RPMI8226 (cell line): ENCODE measurements around the gene CDKN3.
A peak's percentile ranks its signal among the peaks of the same experiment; 100 is the strongest.

Source experiments
- DNase-seq: peaks from one replicate; pipeline ENCODE4 v3.0.0-alpha.2; 2015

CDKN3 gene

DNA sequence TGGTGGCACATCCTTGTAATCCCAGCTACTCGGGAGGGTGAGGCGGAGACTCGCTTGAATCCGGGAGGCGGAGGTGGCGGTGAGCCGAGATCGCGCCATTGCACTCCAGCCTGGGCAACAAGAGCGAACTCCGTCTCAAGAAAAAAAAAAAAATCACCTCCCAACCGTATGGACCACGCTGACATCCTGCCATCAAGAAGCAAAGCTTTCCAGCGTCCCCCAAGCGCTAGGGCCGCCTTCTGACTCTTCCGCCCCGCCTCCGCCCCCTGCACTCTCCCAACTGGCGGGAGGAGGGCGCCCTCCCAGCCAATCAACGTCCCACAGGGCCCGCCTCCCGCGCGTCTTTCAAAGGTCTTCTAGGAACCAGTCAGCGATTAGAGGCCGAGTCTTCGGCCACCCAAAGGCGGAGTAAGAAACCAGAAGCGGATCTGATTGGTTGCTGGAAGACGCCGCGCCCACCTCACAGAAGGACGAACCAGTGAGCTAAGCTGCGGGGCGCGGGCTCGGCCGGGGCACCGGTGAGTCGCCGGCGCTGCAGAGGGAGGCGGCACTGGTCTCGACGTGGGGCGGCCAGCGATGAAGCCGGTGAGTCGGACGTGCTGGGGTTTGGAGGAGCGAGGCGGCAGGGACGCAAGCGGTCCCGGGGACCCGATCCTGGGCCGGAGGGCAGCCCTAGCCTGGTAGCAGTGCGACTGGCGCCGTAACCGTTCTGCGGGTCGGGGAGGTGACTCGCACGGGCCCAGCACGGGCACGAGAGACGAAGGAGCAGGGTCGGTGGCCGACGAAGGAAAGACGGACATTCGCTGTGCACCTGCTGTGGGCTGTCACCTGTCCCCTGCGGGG lies at the start of gene CDKN3:
Gene CDKN3 (plus strand): TSS at position 515 of the 843 bp plus-strand sequence. CDS start 62 bp downstream, at position 577.
- peak; percentile 95 for DNase-seq

DNA sequence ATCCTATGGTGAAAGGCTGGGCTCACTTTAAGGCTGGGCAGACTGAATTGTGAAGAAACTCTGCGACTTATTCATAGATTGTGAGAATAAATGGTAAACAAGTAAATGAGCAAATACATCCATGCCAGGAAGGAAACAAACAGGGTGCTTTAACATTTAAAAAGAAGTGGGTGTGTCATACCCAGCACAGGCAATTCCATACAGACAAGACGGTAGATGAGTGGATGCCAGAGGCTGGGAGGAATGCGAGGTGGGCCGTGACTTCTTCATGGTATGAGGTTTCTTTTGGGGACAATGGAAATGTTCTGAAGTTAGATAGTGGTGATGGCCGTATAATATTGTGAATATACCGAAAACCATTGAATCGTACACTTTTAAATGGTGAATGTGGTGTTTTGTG lies 49.8 kb upstream of the CDKN3 start:
- DNase-seq = no peak

DNA sequence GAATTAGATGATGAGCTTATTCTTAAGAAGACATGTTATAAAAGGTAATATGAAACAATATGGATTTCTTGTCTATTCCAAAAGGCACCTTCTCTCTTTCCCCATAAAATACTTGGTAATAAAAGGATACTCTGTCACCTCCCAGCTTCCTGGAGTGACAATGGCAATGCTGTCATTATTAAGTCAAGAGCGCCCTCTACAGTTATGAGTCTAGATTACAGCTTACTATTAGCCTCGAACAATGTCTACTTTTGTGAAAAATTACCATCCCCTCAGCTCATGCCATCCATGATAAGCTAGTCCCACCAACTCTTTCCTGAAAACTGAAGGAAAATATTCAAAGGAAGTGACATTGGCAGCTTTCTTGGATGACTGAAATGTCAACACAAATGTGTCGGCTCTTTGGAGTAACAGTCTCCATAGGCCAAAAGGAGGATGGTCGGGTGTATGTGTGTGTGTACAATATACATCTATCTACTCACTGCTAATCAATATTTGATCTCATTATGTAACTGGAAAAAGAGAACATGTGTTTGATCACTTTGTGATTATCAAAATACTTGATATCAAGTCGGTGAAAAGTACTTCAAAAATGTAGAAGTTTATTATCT lies 48.7 kb upstream of the CDKN3 start:
- DNase-seq = peak; percentile 48

DNA sequence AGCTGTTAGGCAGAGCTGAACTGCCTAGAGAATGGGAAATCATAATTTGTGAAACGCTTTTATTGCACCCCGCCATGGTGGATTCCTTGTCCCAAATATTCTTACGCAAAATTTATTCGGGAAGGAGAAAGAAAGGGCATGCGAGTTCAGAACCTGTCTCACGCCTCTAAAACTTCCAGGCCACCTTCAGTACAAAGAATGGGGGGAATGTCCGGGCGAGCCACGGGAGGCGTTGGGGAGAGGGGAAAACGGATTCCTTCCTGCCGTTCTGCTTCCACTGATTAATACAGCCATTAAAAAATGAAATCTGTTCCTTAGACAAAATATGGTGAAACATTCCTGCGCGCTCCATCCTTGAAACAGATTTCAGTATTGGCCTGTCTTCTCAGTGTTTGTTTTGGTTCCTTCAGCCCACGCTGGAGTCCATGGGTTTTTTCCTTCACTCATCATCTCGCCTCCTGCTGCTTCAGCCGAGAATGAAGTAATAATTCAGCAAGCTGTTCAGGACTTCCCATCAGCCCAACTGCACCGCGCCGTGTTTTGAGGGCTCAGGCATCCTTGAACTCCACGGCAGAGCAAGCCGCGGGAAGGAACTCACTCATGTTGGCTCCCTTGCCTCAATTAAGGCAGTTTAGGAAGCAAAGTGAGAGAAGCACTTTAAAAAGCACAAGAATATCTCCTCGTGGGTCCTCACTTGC lies 47.7 kb upstream of the CDKN3 start:
- DNase-seq = no peak

- no peak for DNase-seq
Observed at GRCh38 chr14:54349713-54350112, 47.1 kb upstream of the CDKN3 start.

GRCh38 chr14:54350203-54350602 lies 46.6 kb upstream of the CDKN3 start:
- DNase-seq = no peak

GRCh38 chr14:54353266-54353665 lies 43.5 kb upstream of the CDKN3 start:
- DNase-seq = no peak

DNA sequence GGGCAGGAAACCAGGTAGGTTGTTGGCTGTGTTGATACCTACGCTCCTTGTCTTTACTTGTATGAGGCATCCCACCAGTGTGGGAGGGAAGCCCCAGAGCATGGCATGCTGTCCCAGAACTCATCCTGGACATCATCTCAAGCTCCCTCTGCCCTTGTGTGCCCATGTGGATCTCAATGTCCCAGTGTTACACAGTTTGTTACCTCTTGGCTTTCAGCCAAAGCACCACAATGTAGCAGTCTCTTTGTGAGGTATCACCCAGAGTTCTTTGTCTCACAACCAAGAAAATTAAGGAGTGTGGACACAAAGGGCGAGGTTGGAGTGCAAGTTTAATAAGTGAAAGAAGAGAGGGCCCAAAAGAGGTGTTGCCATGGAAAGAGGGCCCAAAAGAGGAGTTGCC lies 43.1 kb upstream of the CDKN3 start:
- no peak for DNase-seq

GRCh38 chr14:54354096-54354495 lies 42.7 kb upstream of the CDKN3 start:
- no peak for DNase-seq

DNA sequence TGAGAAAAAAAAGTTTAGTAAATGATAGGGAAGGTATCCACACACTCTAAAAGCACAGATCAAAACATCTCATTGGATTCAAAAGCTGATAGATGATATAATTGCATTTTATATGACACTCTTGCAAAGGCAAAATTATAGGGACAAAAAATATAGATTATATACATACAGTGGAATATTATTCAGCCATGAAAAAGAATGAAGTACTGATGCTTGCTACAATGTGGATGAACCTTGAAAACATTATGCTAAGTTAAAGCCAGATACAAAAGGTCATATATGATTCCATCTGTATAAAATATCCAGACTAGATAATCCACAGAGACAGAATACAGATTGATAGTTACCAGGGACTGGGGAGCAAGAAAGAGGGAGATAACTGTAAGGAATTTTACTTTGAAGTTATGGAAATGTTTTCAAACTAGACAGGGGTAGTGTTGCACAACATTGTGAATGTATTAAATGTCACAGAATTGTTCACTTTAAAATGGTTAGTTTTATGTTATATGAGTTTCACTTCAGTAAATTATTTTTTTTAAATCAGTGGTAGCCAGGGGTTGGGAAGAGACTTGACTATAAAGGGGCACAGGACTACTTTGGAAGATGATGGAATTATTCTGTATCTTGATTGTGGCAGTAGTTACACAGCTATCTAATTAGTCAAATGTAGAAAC lies 41.7 kb upstream of the CDKN3 start:
- no peak for DNase-seq

DNA sequence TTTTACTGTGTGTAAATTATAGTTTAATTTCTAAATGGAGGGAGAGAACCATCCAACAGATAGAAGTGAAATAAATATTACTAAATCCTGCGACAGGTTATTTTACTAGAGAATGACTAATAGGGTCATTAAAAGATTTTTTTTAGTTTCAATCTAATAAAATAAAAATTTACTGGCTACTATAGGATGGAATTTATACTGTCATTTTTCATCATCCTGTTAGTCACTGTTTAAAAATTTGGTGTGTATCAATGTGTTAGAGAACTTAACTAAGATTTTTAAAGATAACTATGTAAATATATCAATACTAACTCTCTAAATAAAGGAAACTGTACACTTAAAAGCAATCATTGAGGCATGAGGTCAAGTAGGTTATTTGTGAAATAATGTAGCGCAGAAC lies 41.1 kb upstream of the CDKN3 start:
- DNase-seq = no peak

DNA sequence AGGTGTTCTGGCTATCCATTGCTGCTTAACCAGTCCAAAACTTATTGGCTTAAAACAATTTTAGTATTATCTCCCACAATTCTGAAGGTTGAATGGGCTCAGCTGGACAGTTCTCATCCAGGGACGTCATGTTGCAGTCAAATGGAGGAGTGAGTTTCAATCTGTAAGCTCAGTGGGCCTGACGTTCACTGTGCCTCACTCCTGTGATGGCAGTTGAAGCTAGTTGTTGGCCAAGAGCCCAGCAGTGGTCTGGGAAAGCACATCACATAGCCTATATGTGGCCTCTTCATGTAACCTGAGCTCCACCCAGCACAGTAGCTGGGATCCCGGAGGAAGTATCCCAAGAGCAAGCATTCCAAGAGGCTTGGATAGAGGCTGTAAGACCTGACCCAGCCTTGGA lies 40.6 kb upstream of the CDKN3 start:
- DNase-seq = no peak

DNA sequence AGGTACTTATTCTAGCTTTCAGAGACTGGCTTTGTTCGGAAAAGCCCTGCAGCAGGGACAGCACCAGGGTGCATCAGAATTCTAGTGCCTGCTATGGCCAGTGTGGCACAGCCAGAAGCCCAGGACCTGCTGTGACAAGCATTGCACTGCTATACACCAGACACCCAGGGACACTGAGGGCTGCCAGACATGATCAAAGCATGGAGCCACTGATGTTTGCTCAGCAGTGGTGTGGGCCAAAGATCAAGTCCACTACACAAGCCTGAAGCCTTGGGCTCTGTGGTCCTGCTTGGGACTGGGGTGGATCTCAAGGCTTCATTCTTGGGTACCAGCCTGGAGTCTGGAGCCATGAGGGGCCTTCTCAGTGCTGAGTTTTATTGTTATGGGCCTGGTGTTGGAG lies 36.1 kb upstream of the CDKN3 start:
- DNase-seq = no peak

GRCh38 chr14:54362089-54362504 lies 34.7 kb upstream of the CDKN3 start:
- no peak for DNase-seq

- DNase-seq = no peak
Observed at GRCh38 chr14:54362759-54363437, 33.9 kb upstream of the CDKN3 start.

GRCh38 chr14:54364555-54365415 lies 32.0 kb upstream of the CDKN3 start:
- DNase-seq = no peak

- peak; percentile 50 for DNase-seq
Observed at GRCh38 chr14:54366736-54367735, 29.8 kb upstream of the CDKN3 start.

GRCh38 chr14:54368291-54368690 lies 28.5 kb upstream of the CDKN3 start:
- no peak for DNase-seq

DNA sequence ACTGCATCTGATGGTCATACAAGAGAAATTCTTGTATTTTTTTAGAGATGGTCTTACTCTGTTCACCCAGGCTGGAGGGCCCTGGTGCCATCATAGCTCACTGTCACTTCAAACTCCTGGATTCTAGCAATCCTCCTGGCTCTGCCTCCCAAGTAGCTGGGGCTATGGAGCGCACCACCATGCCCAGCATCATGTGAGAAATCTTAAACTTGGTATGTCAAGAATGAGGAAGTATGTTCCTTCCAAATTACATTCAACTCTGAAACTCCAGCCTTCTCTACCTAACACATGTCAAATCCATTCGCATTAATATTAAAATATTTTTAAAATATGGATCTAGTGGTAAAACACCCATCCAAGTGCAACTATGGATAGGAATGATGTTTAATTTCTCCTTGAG lies 27.5 kb upstream of the CDKN3 start:
- DNase-seq = no peak
